Lung (tissue), 12 donors: Measurements from ENCODE around the gene ASCC1. TPM values are rescaled to one million over a fixed set of nuclear protein-coding genes. Genes with fewer than 3 reads are reported as not detected.

Source experiments
- ATAC-seq: fragments of 200-7000 bp; cut with Tn5 transposase; one replicate; pipeline ENCODE4 v1.9.1; 2020; ENCODE audit warnings: moderate number of reproducible peaks; ENCODE audit not compliant: insufficient read depth, low FRiP score
- DNase-seq, 3 donors: peaks; one replicate each; pipeline ENCODE4 v3.0.0-alpha.2; 2013 to 2017
- H3K27ac ChIP-seq, 2 donors: one replicate each; pipeline ENCODE4 v1.5.1; 2013; ENCODE audit warnings: mild to moderate bottlenecking in 2 of 2, moderate library complexity in 2 of 2, control low read depth in 1 of 2, inconsistent platforms in 1 of 2, low read depth in 1 of 2, low read length in 1 of 2
- H3K27me3 ChIP-seq, 3 donors: one replicate each; pipeline ENCODE4 v1.5.1; 2013; ENCODE audit warnings: low read length in 2 of 3; ENCODE audit not compliant: control insufficient read depth in 3 of 3, insufficient read depth in 3 of 3
- H3K36me3 ChIP-seq, 4 donors: one replicate each; pipeline ENCODE4 v1.5.1; 2013; ENCODE audit warnings: low read length in 4 of 4, mild to moderate bottlenecking in 1 of 4, moderate library complexity in 1 of 4; ENCODE audit not compliant: control insufficient read depth in 4 of 4, insufficient read depth in 4 of 4
- H3K4me1 ChIP-seq, 5 donors: one replicate each; pipeline ENCODE4 v1.5.1; 2013; ENCODE audit warnings: low read length in 5 of 5, mild to moderate bottlenecking in 2 of 5, moderate library complexity in 1 of 5; ENCODE audit not compliant: control insufficient read depth in 5 of 5, insufficient read depth in 5 of 5
- H3K4me3 ChIP-seq: one replicate; pipeline ENCODE4 v1.5.1; 2013; ENCODE audit warnings: mild to moderate bottlenecking, control low read depth, moderate library complexity
- H3K9ac ChIP-seq, 2 donors: one replicate each; pipeline ENCODE4 v1.5.1; 2013; ENCODE audit warnings: low read length in 2 of 2, control low read depth in 1 of 2; ENCODE audit not compliant: insufficient read depth in 1 of 2
- H3K9me3 ChIP-seq, 4 donors: one replicate each; pipeline ENCODE4 v1.5.1; 2013; ENCODE audit warnings: low read length in 3 of 4, mild to moderate bottlenecking in 1 of 4, moderate library complexity in 1 of 4; ENCODE audit not compliant: control insufficient read depth in 4 of 4, insufficient read depth in 3 of 4
- CTCF ChIP-seq: IDR thresholded peaks from 2 replicates; pipeline ENCODE4 v1.5.1; 2012; ENCODE audit warnings: mild to moderate bottlenecking; ENCODE audit errors: control extremely low read depth, extremely low read depth
- WGBS, 2 donors: extraction: QIAGEN DNeasy Blood & Tissue Kit; methylation state at CpG; one replicate each; pipeline ENCODE4 v1.1.7; 2013; 5-methylcytosine and 5-hydroxymethylcytosine counted together
- polyA plus RNA-seq, 2 donors: library from polyadenylated mRNA; stranded (reverse); fragments of 200-250 nt; gene quantifications; one replicate each; pipeline ENCODE4 v1.2.1, GENCODE V29; 2013
- total RNA-seq, 2 donors: library from RNA; depleted of rRNA in 1 of 2; stranded (reverse); fragments of >200 nt in 1 of 2; gene quantifications; one replicate each; pipeline ENCODE4 v1.2.1, GENCODE V29; 2014 to 2021
- donor health status: control.
- donor health status: control.
- donor health status: Bipolar disorder and iron deficiency.
- donor health status: healthy.
- donor health status: DM: yes; HTN: yes; CAD: no.

The ASCC1 gene
- total and polyA plus RNA-seq, 4 donors, result 9.0 to 29.9 (median 24.2) TPM

DNA sequence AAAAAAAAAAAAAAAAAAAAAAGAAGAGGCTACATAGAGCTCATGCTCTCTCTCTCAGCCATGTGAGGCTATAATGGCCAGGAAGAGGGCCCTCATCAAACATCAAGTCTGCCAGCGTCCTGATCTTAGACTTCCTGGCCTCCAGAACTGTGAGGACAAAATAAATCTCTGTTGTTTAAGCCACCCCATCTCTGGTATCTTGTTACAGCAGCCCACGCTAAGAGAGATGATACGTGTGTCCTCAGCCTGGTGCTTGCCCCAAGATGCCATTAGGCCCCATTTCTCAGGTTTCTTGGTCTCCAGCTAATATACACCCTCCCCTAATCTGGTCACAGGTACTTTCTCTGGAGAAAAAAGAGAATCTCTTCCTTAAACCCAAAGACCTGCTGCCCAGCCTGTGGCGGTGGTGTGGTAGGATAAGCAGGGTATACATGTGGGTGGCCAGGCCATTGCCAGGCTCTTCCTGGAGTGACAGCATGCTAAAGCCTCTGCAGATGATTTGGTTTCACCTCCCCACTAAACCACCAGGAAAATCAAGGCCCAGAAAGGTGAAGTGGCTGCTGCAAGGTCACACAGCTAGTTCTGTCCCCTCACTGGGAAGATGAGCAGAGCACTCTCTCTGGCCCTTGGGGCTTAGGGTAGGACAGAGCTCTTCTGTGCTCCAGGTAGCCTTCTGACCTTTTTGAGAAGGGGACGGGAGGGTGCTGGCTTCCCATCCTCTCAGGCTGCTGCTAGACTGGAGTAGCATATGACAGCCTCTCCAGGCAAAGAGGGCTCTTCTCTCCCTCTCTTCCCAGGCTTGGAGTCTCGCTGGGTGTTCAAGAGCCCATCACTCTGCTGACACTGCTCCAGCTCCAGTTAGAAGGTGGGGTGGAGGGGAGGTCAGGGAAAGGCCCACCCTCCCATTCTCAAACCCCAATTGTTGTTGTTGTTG, 133.0 kb downstream of the ASCC1 start:
- peaks cover 0 to 19% (median 3%) of the 10 kb centered on the region in 5 donors for H3K4me1 ChIP-seq
- H3K9me3 ChIP-seq, result no peaks in the 10 kb centered on the region
- no peak for TF ChIP-seq CTCF
- no peak overlapping the region for H3K9ac ChIP-seq
- DNase-seq, result peak in 1 of 3 donors; percentile 10
- H3K4me3 ChIP-seq, result no peak overlapping the region
- H3K27ac ChIP-seq, result peak overlapping the region in 1 of 2 donors; percentile 28
- H3K27me3 ChIP-seq, result peaks cover 0 to 21% (median 9%) of the 10 kb centered on the region in 3 donors
- 82 to 89% methylated on average over 6 of the region's 6 CpGs for WGBS, 2 donors
- no peak for ATAC-seq
- no peaks in the 10 kb centered on the region for H3K36me3 ChIP-seq

DNA sequence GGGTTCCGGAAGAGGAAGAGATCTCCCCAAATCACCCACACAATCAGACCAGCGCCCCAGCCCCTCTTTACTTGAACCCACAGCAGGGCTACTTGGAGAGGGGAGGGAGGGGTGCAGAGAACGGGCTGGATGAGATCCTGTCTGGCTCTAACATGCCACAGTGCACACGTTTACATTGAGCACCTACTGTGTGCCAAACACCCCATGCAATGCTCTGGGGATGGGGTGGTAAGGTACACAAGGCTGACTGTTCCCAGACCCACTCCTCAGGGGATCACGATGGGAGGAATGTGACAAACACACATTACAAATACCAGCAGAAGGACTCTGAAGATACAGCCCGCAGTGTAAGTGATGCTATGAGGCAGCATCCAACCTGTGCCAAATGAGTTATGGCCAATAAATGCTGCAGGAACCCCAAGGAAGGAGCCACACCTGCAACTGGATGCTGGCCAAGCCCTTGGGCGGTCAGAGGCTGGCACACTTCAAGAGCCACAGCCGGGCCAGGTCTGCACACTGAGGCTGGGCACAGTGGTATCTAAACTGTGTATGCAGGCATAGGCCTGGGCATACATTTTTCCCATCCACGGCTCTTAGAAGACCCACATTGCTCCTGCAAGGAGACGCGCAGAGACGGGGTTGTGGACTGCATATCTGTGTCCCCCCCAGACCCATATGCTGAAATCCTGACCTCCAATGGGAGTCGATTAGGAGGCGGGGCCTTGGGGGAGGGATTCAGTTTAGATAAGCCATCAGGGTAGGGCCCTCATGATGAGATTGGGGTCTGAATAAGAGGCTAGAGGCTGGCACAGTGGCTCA, 134.1 kb downstream of the ASCC1 start:
- Histone ChIP-seq H3K4me1 (peaks cover 0 to 9% (median 0%) of the 10 kb centered on the region in 5 donors), H3K27ac (peak overlapping the region in 1 of 2 donors; percentile 37), H3K36me3 (no peaks in the 10 kb centered on the region), H3K9me3 (no peaks in the 10 kb centered on the region), H3K4me3 (no peak overlapping the region), H3K27me3 (peaks cover 0 to 14% (median 6%) of the 10 kb centered on the region in 3 donors), H3K9ac (no peak overlapping the region)
- 80 to 85% methylated on average over 14 of the region's 14 CpGs for WGBS, 2 donors
- DNase-seq (no peak), ATAC-seq (no peak)
- no peak for TF ChIP-seq CTCF

GRCh38 chr10:72081210-72081609, 134.9 kb downstream of the ASCC1 start:
- H3K27ac ChIP-seq, result peak overlapping the region in 1 of 2 donors; percentile 37
- no peaks in the 10 kb centered on the region for H3K36me3 ChIP-seq
- TF ChIP-seq CTCF, result no peak
- peaks cover 0 to 7% (median 0%) of the 10 kb centered on the region in 3 donors for H3K27me3 ChIP-seq
- H3K4me1 ChIP-seq, result peaks cover 0 to 5% (median 0%) of the 10 kb centered on the region in 5 donors
- ATAC-seq, result no peak
- WGBS, 2 donors, result 90 to 92% methylated on average over 9 of the region's 9 CpGs
- H3K9me3 ChIP-seq, result no peaks in the 10 kb centered on the region
- no peak for DNase-seq
- no peak overlapping the region for H3K4me3 ChIP-seq
- no peak overlapping the region for H3K9ac ChIP-seq
